ENCODE measurements around the gene ASB6. TPM values are rescaled to one million over a fixed set of nuclear protein-coding genes. Genes with fewer than 3 reads are reported as not detected.
A peak's percentile ranks its signal among the peaks of the same experiment; 100 is the strongest.
"Not testable (repeated sequence)": the region's sequence is repeated elsewhere in the genome, so short reads cannot be mapped to it uniquely, and the experiment has no call there.

The ASB6 gene
- total RNA-seq, 1 experiment from 2014 or later = 21.0 TPM

DNA sequence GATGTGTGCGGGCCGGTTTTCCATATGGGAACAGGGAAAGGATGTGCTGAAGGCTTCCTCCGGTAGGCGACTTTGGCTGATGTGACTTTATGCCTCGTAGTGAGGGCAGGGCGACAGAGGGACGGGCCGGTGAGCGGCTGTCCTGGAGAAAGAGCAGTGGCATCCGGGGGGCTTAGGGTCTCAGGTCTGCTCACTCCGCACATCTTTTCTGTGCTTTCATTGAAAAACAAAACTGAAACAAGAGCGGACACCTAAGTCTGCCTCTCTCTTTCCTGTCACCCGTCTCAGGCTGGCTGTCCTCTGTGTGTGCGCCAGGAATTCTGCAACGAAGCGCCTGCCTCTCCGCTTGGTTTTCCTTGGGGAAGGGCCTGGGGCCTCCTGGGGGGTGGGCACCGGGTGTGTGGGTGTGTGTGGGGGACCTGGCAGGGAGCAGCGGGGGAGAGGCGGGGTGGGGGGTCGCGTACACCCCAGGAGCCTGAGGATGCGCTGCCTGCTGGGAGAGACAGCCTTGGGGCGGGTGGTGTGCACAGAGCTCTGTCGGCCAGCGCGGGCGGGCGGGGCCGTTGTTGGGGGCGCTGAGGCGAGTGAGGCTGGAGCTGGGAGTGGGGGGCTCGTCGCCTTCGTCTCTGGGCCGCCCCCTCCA, 22.9 kb upstream of the ASB6 start:
- Histone ChIP-seq H3K23me2 (ENCODE audit: insufficient read length, low read depth, low read length, poor library complexity, severe bottlenecking) (peaks cover 3% of the 10 kb centered on the region), H3K79me1 (ENCODE audit: insufficient read depth, low read depth, low read length, poor library complexity, severe bottlenecking) (no peaks in the 10 kb centered on the region), H3K14ac (ENCODE audit: insufficient read depth, low read length) (no peak overlapping the region), H3K18ac (ENCODE audit: insufficient read length, low read depth, low read length) (no peak overlapping the region), H2BK15ac (ENCODE audit: low read depth, low read length) (no peak overlapping the region), H3K79me2 (ENCODE audit: insufficient read depth, low read length) (no peaks in the 10 kb centered on the region), H4K91ac (ENCODE audit: insufficient read length, low read depth, low read length) (no peak overlapping the region), H2BK12ac (ENCODE audit: insufficient read length, low read depth, low read length) (no peak overlapping the region), H3K4me2 (ENCODE audit: insufficient read depth, insufficient read length, low read length) (peak overlapping the region; percentile 40), H3K4ac (ENCODE audit: low read depth, low read length) (no peak overlapping the region), H2AFZ (ENCODE audit: low read length) (no peak overlapping the region), H3T11ph (ENCODE audit: low read length) (no peak overlapping the region), H2BK5ac (ENCODE audit: insufficient read length, low read length) (no peak overlapping the region), H3K4me1 (ENCODE audit: insufficient read depth, low read length) (no peaks in the 10 kb centered on the region; the same call in 1 of the 2 replicates), H2BK120ac (ENCODE audit: low read depth, low read length, poor library complexity, severe bottlenecking) (no peak overlapping the region), H4K20me1 (ENCODE audit: control insufficient read depth, insufficient read depth, insufficient read length) (no peaks in the 10 kb centered on the region), H4K8ac (replicated peaks; ENCODE audit: insufficient read length, low read depth, low read length) (no peak overlapping the region), H3K9me3 (ENCODE audit: control insufficient read depth, low read depth, low read length) (no peaks in the 10 kb centered on the region), H3K9ac (ENCODE audit: extremely low read depth, insufficient read length, low read length) (no peak overlapping the region), H2BK20ac (ENCODE audit: low read depth, low read length, poor library complexity, severe bottlenecking) (no peak overlapping the region), H3K27ac (ENCODE audit: insufficient read length, low read depth, low read length) (no peak overlapping the region), H4K5ac (ENCODE audit: insufficient read length, low read depth, low read length) (no peak overlapping the region), H3K27me3 (ENCODE audit: insufficient read depth, low read length) (no peaks in the 10 kb centered on the region; the same call in 1 of the 2 replicates), H2AK5ac (ENCODE audit: insufficient read length, low read length) (no peak overlapping the region), H3K23ac (ENCODE audit: insufficient read length, low read depth, low read length) (no peak overlapping the region), H3K56ac (ENCODE audit: insufficient read length, low read depth, low read length) (no peak overlapping the region)
- no peak overlapping the region for H3K27ac Mint-ChIP-seq
- WGBS (ENCODE audit: extremely low coverage, insufficient read length, low lambda C conversion rate) = no CpG with 5 or more reads among the region's 36 CpGs
- peaks cover 65% of the 10 kb centered on the region for H3K27me3 Mint-ChIP-seq (ENCODE audit: low read depth)
- peak overlapping the region; percentile 52 to 80 for H3K4me3 Mint-ChIP-seq
- H3K9me3 Mint-ChIP-seq = peaks cover 0 to 3% of the 10 kb centered on the region in 2 experiments; a peak in 3 of 5 replicates
- H3K36me3 Mint-ChIP-seq (ENCODE audit: insufficient read depth in 1 of 3, low read depth in 3 of 3) = no peaks in the 10 kb centered on the region; a peak in 1 of 7 replicates
- peaks cover 13 to 17% of the 10 kb centered on the region in 2 experiments for H3K4me1 Mint-ChIP-seq
- no peak for DNase-seq
- TF ChIP-seq, protein P1, sequence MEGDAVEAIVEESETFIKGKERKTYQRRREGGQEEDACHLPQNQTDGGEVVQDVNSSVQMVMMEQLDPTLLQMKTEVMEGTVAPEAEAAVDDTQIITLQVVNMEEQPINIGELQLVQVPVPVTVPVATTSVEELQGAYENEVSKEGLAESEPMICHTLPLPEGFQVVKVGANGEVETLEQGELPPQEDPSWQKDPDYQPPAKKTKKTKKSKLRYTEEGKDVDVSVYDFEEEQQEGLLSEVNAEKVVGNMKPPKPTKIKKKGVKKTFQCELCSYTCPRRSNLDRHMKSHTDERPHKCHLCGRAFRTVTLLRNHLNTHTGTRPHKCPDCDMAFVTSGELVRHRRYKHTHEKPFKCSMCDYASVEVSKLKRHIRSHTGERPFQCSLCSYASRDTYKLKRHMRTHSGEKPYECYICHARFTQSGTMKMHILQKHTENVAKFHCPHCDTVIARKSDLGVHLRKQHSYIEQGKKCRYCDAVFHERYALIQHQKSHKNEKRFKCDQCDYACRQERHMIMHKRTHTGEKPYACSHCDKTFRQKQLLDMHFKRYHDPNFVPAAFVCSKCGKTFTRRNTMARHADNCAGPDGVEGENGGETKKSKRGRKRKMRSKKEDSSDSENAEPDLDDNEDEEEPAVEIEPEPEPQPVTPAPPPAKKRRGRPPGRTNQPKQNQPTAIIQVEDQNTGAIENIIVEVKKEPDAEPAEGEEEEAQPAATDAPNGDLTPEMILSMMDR (conservative IDR thresholded peaks at IDR 0.05) = no peak

DNA sequence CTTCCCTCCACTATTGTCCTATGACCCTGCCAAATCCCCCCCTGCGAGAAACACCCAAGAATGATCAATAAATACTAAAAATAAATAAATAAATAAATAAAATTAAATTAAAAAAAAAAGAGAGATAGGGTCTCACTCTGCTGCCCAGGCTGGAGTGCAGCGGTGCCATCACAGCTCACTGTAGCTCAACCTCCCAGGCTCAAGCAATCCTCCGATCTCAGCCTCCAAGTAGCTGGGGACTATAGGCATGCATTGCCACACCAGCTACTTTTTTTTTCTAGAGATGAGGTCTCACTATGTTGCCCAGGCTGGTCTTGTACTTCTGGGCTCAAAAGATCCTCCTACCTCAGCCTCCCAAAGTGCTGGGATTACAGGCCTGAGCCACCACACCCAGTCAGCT, 20.3 kb upstream of the ASB6 start:
- H3K36me3 Mint-ChIP-seq (ENCODE audit: insufficient read depth in 1 of 3, low read depth in 3 of 3); H3K4ac ChIP-seq (ENCODE audit: low read depth, low read length); H3K27me3 ChIP-seq (ENCODE audit: insufficient read depth, low read length); H3K9me3 ChIP-seq (ENCODE audit: control insufficient read depth, low read depth, low read length); H3K9me3 Mint-ChIP-seq; H2AK5ac ChIP-seq (ENCODE audit: insufficient read length, low read length); H3K4me1 ChIP-seq (ENCODE audit: insufficient read depth, low read length); H4K20me1 ChIP-seq (ENCODE audit: control insufficient read depth, insufficient read depth, insufficient read length); H3K18ac ChIP-seq (ENCODE audit: insufficient read length, low read depth, low read length); DNase-seq; H3K4me2 ChIP-seq (ENCODE audit: insufficient read depth, insufficient read length, low read length); H3K56ac ChIP-seq (ENCODE audit: insufficient read length, low read depth, low read length); H2BK20ac ChIP-seq (ENCODE audit: low read depth, low read length, poor library complexity, severe bottlenecking); H3K23ac ChIP-seq (ENCODE audit: insufficient read length, low read depth, low read length); H2AFZ ChIP-seq (ENCODE audit: low read length); H3K9ac ChIP-seq (ENCODE audit: extremely low read depth, insufficient read length, low read length); H2BK5ac ChIP-seq (ENCODE audit: insufficient read length, low read length); H4K5ac ChIP-seq (ENCODE audit: insufficient read length, low read depth, low read length); H3K23me2 ChIP-seq (ENCODE audit: insufficient read length, low read depth, low read length, poor library complexity, severe bottlenecking); H4K8ac ChIP-seq (replicated peaks; ENCODE audit: insufficient read length, low read depth, low read length); H3K14ac ChIP-seq (ENCODE audit: insufficient read depth, low read length); H3K79me2 ChIP-seq (ENCODE audit: insufficient read depth, low read length); H3K4me3 Mint-ChIP-seq; H3K79me1 ChIP-seq (ENCODE audit: insufficient read depth, low read depth, low read length, poor library complexity, severe bottlenecking); H2BK12ac ChIP-seq (ENCODE audit: insufficient read length, low read depth, low read length); H2BK120ac ChIP-seq (ENCODE audit: low read depth, low read length, poor library complexity, severe bottlenecking); H3T11ph ChIP-seq (ENCODE audit: low read length); H4K91ac ChIP-seq (ENCODE audit: insufficient read length, low read depth, low read length); H2BK15ac ChIP-seq (ENCODE audit: low read depth, low read length); H3K27ac ChIP-seq (ENCODE audit: insufficient read length, low read depth, low read length); H3K27ac Mint-ChIP-seq: not testable (repeated sequence)
- H3K27me3 Mint-ChIP-seq (ENCODE audit: low read depth) = peaks cover 67% of the 10 kb centered on the region
- peaks cover 9 to 12% of the 10 kb centered on the region in 2 experiments for H3K4me1 Mint-ChIP-seq
- no CpG with 5 or more reads among the region's 3 CpGs for WGBS (ENCODE audit: extremely low coverage, insufficient read length, low lambda C conversion rate)

All from H9 (cell line).